GM12878 (cell line): Measurements from ENCODE around the gene RANBP6. TPM values are rescaled to one million over a fixed set of nuclear protein-coding genes. Genes with fewer than 3 reads are reported as not detected.

ENCODE experiments used
- ATAC-seq: fragments of 200-7000 bp; cut with Tn5 transposase; 3 replicates; pipeline ENCODE4 v1.9.1; 2020; ENCODE audit warnings: mild to moderate bottlenecking, moderate library complexity
- BruUV-seq: library from RNA; stranded (reverse); fragments of 400-500 nt; replicated peaks from 2 replicates; lab custom pipeline; 2021; lab: Mats Ljungman, UMichigan
- CTCF ChIA-PET: fragments of 300-600 bp; sonication (Branson Sonifier 250); formaldehyde crosslinking; extraction: SDS; loops from one replicate; lab custom pipeline; 2021; ENCODE audit warnings: inconsistent platforms; lab: Yijun Ruan, JAX
- POLR2A ChIA-PET: fragments of 350-600 bp; formaldehyde crosslinking; extraction: SDS; loops from one replicate; lab custom pipeline; 2021; ENCODE audit warnings: inconsistent platforms; lab: Charles Lee
- RAD21 ChIA-PET: fragments of 300-600 bp; sonication (Branson Sonifier 250); formaldehyde crosslinking; loops from one replicate; lab custom pipeline; 2023; ENCODE audit warnings: antibody characterized with exemption; ENCODE audit not compliant: unreplicated experiment; lab: Charles Lee
- SMC1A ChIA-PET: fragments of 300-600 bp; sonication (Branson Sonifier 250); formaldehyde crosslinking; loops from one replicate; lab custom pipeline; 2023; ENCODE audit not compliant: unreplicated experiment, uncharacterized antibody; lab: Charles Lee
- DNase-seq: peaks from one replicate; pipeline ENCODE4 v3.0.0-alpha.2; 2011; ENCODE audit warnings: low read depth, low spot score
- FAIRE-seq: peaks from 3 replicates; lab custom pipeline; 2011; peaks lifted over from hg19 to GRCh38; lab: Jason Lieb, UNC
- H2AFZ ChIP-seq: 2 replicates; pipeline ENCODE4 v1.6.0; 2011; ENCODE audit warnings: low read depth, low read length, control low read depth; ENCODE audit not compliant: control insufficient read depth
- H3K27ac ChIP-seq: 2 replicates; pipeline ENCODE4 v1.5.1; 2011; ENCODE audit warnings: control low read depth; ENCODE audit not compliant: control insufficient read depth, insufficient read depth
- H3K27me3 ChIP-seq, 2 experiments: replicated peaks in 1 of 2; 2 replicates each; pipeline versions ENCODE4 v1.6.0 to v1.6.1; 2011; ENCODE audit warnings: low read length in 1 of 2; ENCODE audit not compliant: control insufficient read depth in 2 of 2, insufficient read depth in 2 of 2
- H3K36me3 ChIP-seq, 2 experiments: 2 replicates each; pipeline ENCODE4 v1.5.1; 2011; ENCODE audit warnings: low read length in 1 of 2; ENCODE audit not compliant: control insufficient read depth in 2 of 2, insufficient read depth in 2 of 2
- H3K4me1 ChIP-seq: 2 replicates; pipeline ENCODE4 v1.6.1; 2011; ENCODE audit warnings: mild to moderate bottlenecking, low read length, moderate library complexity, mixed read lengths; ENCODE audit not compliant: control insufficient read depth, insufficient read depth
- H3K4me2 ChIP-seq: 2 replicates; pipeline ENCODE4 v1.6.0; 2011; ENCODE audit warnings: control low read depth; ENCODE audit not compliant: control insufficient read depth, insufficient read depth
- H3K4me3 ChIP-seq: fragments of 200-600 bp; sonication (generic); 2 replicates; pipeline ENCODE4 v1.5.1; 2016
- H3K79me2 ChIP-seq: 2 replicates; pipeline ENCODE4 v1.6.0; 2011; ENCODE audit warnings: low read length; ENCODE audit not compliant: control insufficient read depth, insufficient read depth
- H3K9ac ChIP-seq: 2 replicates; pipeline ENCODE4 v1.8.0; 2011; ENCODE audit warnings: low read length, control low read depth, mixed read lengths; ENCODE audit not compliant: control insufficient read depth, insufficient read depth
- H3K9me3 ChIP-seq: replicated peaks from 3 replicates; pipeline ENCODE4 v1.5.1; 2011; ENCODE audit warnings: mild to moderate bottlenecking, low read length; ENCODE audit not compliant: control insufficient read depth, insufficient read depth
- H4K20me1 ChIP-seq: 2 replicates; pipeline ENCODE4 v1.6.0; 2011; ENCODE audit not compliant: control insufficient read depth, insufficient read depth
- CREB1 ChIP-seq: IDR thresholded peaks from 2 replicates; pipeline ENCODE4 v1.6.1; 2012; ENCODE audit warnings: low read depth, mild to moderate bottlenecking, inconsistent platforms
- CUX1 ChIP-seq: IDR thresholded peaks from 2 replicates; pipeline ENCODE4 v1.6.1; 2012; ENCODE audit warnings: improper control_type of control experiment, low read depth, low read length; ENCODE audit not compliant: insufficient replicate concordance
- IKZF1 ChIP-seq: fragments of 450-650 bp; conservative IDR thresholded peaks from 2 replicates; pipeline ENCODE4 v1.6.1; 2017; ENCODE audit warnings: antibody characterized with exemption, mild to moderate bottlenecking
- IKZF2 ChIP-seq, 2 experiments: fragments of 450-650 bp; IDR thresholded peaks; 2 replicates each; pipeline ENCODE4 v1.6.1; 2017; ENCODE audit warnings: mild to moderate bottlenecking in 2 of 2, moderate library complexity in 2 of 2
- MTA2 ChIP-seq: fragments of 450-650 bp; IDR thresholded peaks from 2 replicates; pipeline ENCODE4 v1.6.1; 2016; ENCODE audit warnings: low read depth, mild to moderate bottlenecking, moderate library complexity
- NR2F1 ChIP-seq: fragments of 450-650 bp; conservative IDR thresholded peaks from 2 replicates; pipeline ENCODE4 v1.6.1; 2017; ENCODE audit warnings: mild to moderate bottlenecking
- PRDM15 ChIP-seq: fragments of 450-650 bp; formaldehyde crosslinking; IDR thresholded peaks from 2 replicates; pipeline ENCODE4 v1.4.0; 2020; ENCODE audit warnings: mild to moderate bottlenecking, moderate library complexity
- RELB ChIP-seq: fragments of 450-650 bp; IDR thresholded peaks from 2 replicates; pipeline ENCODE4 v1.6.1; 2017; ENCODE audit warnings: low read depth, mild to moderate bottlenecking, moderate library complexity
- SPI1 ChIP-seq: IDR thresholded peaks from 2 replicates; pipeline ENCODE4 v1.6.1; 2011; ENCODE audit warnings: low read depth, mild to moderate bottlenecking, low read length, moderate library complexity, borderline replicate concordance; ENCODE audit not compliant: insufficient read depth
- TCF7 ChIP-seq: IDR thresholded peaks from 2 replicates; pipeline ENCODE4 v1.6.1; 2014; ENCODE audit warnings: antibody characterized with exemption, borderline replicate concordance
- YBX1 ChIP-seq: fragments of 450-650 bp; IDR thresholded peaks from 2 replicates; pipeline ENCODE4 v1.6.1; 2016; ENCODE audit warnings: antibody characterized with exemption
- YY1 ChIP-seq: IDR thresholded peaks from 2 replicates; pipeline ENCODE4 v1.6.1; 2011; ENCODE audit warnings: low read depth, mild to moderate bottlenecking, low read length
- WGBS: methylation state at CpG from one replicate; pipeline ENCODE4 v1.1.6; 2016; ENCODE audit warnings: low lambda C conversion rate; ENCODE audit not compliant: insufficient replicate concordance, insufficient coverage; ENCODE audit errors: missing lambda C conversion rate; 5-methylcytosine and 5-hydroxymethylcytosine counted together
- in situ Hi-C: fragments of 300-500 bp; cut with MboI; formaldehyde crosslinking; loops from 9 replicates; pipeline ENCODE4 v1.14.3; 2018; ENCODE audit warnings: mixed read lengths
- intact Hi-C: fragments of 100-400 bp; cut with micrococcal nuclease; formaldehyde crosslinking; loops from one replicate; pipeline ENCODE4 v1.14.2; 2022; ENCODE audit not compliant: unreplicated experiment
- polyA plus RNA-seq, 11 experiments: library from polyadenylated mRNA; depleted of rRNA in 4 of 11; unstranded in 6 of 11; stranded (reverse) in 5 of 11; fragments of >200 nt; fragmentation: Nextera tagmentation in 4 of 11; fragmentation: Illumina TruSeq in 1 of 11; extraction: Ambion mirVana in 4 of 11; extraction: Trizol in 1 of 11; gene quantifications; 1 replicate in 1 of 11; 2 replicates in 10 of 11; pipeline versions ENCODE4 v1.2.1 to v1.2.3, GENCODE V29; 2011 to 2016; ENCODE audit warnings: inconsistent platforms in 2 of 11, missing spikeins in 2 of 11, low read depth in 1 of 11
- total RNA-seq, 4 experiments: library from RNA; depleted of rRNA in 3 of 4; stranded (reverse); fragments of >200 nt in 3 of 4; fragmentation: Illumina TruSeq in 1 of 4; extraction: Trizol in 1 of 4; gene quantifications; 2 replicates each; pipeline versions ENCODE4 v1.2.1 to v1.2.3, GENCODE V29; 2013 to 2021

Gene RANBP6
- total and polyA plus RNA-seq, 10 of the 15 experiments (the other 5 are each of a cell fraction or from before 2014, with no cell fraction given), result 10.9 to 26.9 (median 19.4) TPM

GRCh38 chr9:6045364-6045763 lies 29.9 kb upstream of the RANBP6 start (continued):
- TF ChIP-seq YBX1, result no peak

GRCh38 chr9:6040077-6040476 lies 24.7 kb upstream of the RANBP6 start:
- no peaks in the 10 kb centered on the region for H3K9me3 ChIP-seq
- H3K4me2 ChIP-seq, result no peak overlapping the region
- in situ Hi-C loops, result no loop called here
- no peak overlapping the region for H3K9ac ChIP-seq
- no peaks in the 10 kb centered on the region for H3K27me3 ChIP-seq
- no peak overlapping the region for H3K4me3 ChIP-seq
- DNase-seq (no peak), FAIRE-seq (no peak), ATAC-seq (peak; percentile 91)
- H2AFZ ChIP-seq, result no peak overlapping the region
- no peaks in the 10 kb centered on the region for H4K20me1 ChIP-seq
- intact Hi-C loops, result no loop called here
- no peaks in the 10 kb centered on the region for H3K4me1 ChIP-seq
- 27% methylated on average over 3 of the region's 3 CpGs for WGBS
- SMC1A ChIA-PET, result interaction anchor here (1.5 kb wide), 1 partner anchor 266 kb away, joined by 5 read pairs; no protein-coding TSS in a partner anchor
- no TSS peak for BruUV-seq
- CTCF ChIA-PET, result interaction anchor here (0.9 to 2.7 kb wide), 3 partner anchors 9 to 16 kb away, joined by 3 to 10 read pairs (median 5); no protein-coding TSS in a partner anchor
- RAD21 ChIA-PET, result interaction anchor here (0.9 kb wide), 1 partner anchor 41 kb away, joined by 3 read pairs; no protein-coding TSS in a partner anchor
- POLR2A ChIA-PET, result interaction anchor here (0.7 to 1.3 kb wide), 2 partner anchors 25 to 245 kb away, joined by 3 to 4 read pairs; partner anchors contain the start of gene RANBP6
- no peaks in the 10 kb centered on the region for H3K79me2 ChIP-seq
- H3K27ac ChIP-seq, result no peak overlapping the region
- H3K36me3 ChIP-seq, result no peaks in the 10 kb centered on the region
- peak; percentile 82 for TF ChIP-seq SPI1
- no peak for TF ChIP-seq CREB1
- 0 out of 2 replicates have a peak, but pooled peaks have one; percentile 25 for TF ChIP-seq IKZF1
- TF ChIP-seq RELB, result no peak
- TF ChIP-seq MTA2, result peak; percentile 53; the same call in 1 of the 2 replicates
- no peak for TF ChIP-seq TCF7
- no peak for TF ChIP-seq YY1
- TF ChIP-seq PRDM15 (CRISPR knock-in tag), result no peak
- no peak for TF ChIP-seq NR2F1
- TF ChIP-seq CUX1, result no peak
- peak; percentile 68 to 78 for TF ChIP-seq IKZF2 (IDR thresholded peaks at IDR 0.05)
